ENCODE results near the gene INSIG1. TPM values are rescaled to one million over a fixed set of nuclear protein-coding genes. Genes with fewer than 3 reads are reported as not detected.

The INSIG1 gene
- 45.7 and 72.3 TPM in 2 replicates for total RNA-seq (2014; rRNA removed; shearing (Covaris generic); ENCODE audit: low replicate concordance)

GRCh38 chr7:155297517-155298287 is at the start of gene INSIG1:
Gene INSIG1 (plus strand): TSS chr7:155297878. CDS start chr7:155298286, 408 bp downstream.
- Histone ChIP-seq H3K36me3 (no peaks in the 10 kb centered on the region), H3K4me3 (peak within 1 kb of the TSS; percentile 55), H3K9me3 (no peaks in the 10 kb centered on the region), H3K27me3 (no peaks in the 10 kb centered on the region)
- peak; percentile 85 for DNase-seq

GRCh38 chr7:155248366-155248756 is 49.3 kb upstream of the INSIG1 start:
- no peak for DNase-seq
- no peaks in the 10 kb centered on the region for H3K27me3 ChIP-seq

GRCh38 chr7:155251831-155252230 is 45.8 kb upstream of the INSIG1 start:
- Histone ChIP-seq H3K9me3 (no peaks in the 10 kb centered on the region), H3K27me3 (no peaks in the 10 kb centered on the region), H3K4me3 (no peak overlapping the region), H3K36me3 (no peaks in the 10 kb centered on the region)
- DNase-seq: no peak

More at GRCh38 chr7:155248366-155248756, 49.3 kb upstream of the INSIG1 start:
- Histone ChIP-seq H3K4me3 (no peak overlapping the region), H3K36me3 (no peaks in the 10 kb centered on the region), H3K9me3 (no peaks in the 10 kb centered on the region)

- no peaks in the 10 kb centered on the region for H3K36me3 ChIP-seq
Measured at GRCh38 chr7:155252444-155252887, 45.2 kb upstream of the INSIG1 start.

GRCh38 chr7:155252892-155253501 is 44.7 kb upstream of the INSIG1 start:
- no peak overlapping the region for H3K4me3 ChIP-seq

More at GRCh38 chr7:155252444-155252887, 45.2 kb upstream of the INSIG1 start:
- no peaks in the 10 kb centered on the region for H3K9me3 ChIP-seq
- no peak overlapping the region for H3K4me3 ChIP-seq
- DNase-seq: no peak
- H3K27me3 ChIP-seq: no peaks in the 10 kb centered on the region

GRCh38 chr7:155254018-155254417 is 43.7 kb upstream of the INSIG1 start:
- no peaks in the 10 kb centered on the region for H3K27me3 ChIP-seq
- H3K4me3 ChIP-seq: no peak overlapping the region
- H3K36me3 ChIP-seq: no peaks in the 10 kb centered on the region
- DNase-seq: no peak
- no peaks in the 10 kb centered on the region for H3K9me3 ChIP-seq

More at GRCh38 chr7:155252892-155253501, 44.7 kb upstream of the INSIG1 start:
- H3K9me3 ChIP-seq: no peaks in the 10 kb centered on the region
- no peaks in the 10 kb centered on the region for H3K27me3 ChIP-seq
- H3K36me3 ChIP-seq: no peaks in the 10 kb centered on the region
- DNase-seq: no peak

GRCh38 chr7:155255071-155255470 is 42.6 kb upstream of the INSIG1 start:
- Histone ChIP-seq H3K4me3 (no peak overlapping the region), H3K9me3 (no peaks in the 10 kb centered on the region), H3K36me3 (no peaks in the 10 kb centered on the region), H3K27me3 (no peaks in the 10 kb centered on the region)
- DNase-seq: no peak

- DNase-seq: no peak
- H3K4me3 ChIP-seq: no peak overlapping the region
- no peaks in the 10 kb centered on the region for H3K36me3 ChIP-seq
- H3K27me3 ChIP-seq: no peaks in the 10 kb centered on the region
- H3K9me3 ChIP-seq: no peaks in the 10 kb centered on the region
Measured at GRCh38 chr7:155255621-155256020, 42.1 kb upstream of the INSIG1 start.

- Histone ChIP-seq H3K9me3 (no peaks in the 10 kb centered on the region), H3K4me3 (no peak overlapping the region), H3K36me3 (no peaks in the 10 kb centered on the region), H3K27me3 (no peaks in the 10 kb centered on the region)
- DNase-seq: no peak
Measured at GRCh38 chr7:155256081-155256760, 41.5 kb upstream of the INSIG1 start.

- Histone ChIP-seq H3K36me3 (no peaks in the 10 kb centered on the region), H3K9me3 (no peaks in the 10 kb centered on the region), H3K27me3 (no peaks in the 10 kb centered on the region), H3K4me3 (no peak overlapping the region)
- no peak for DNase-seq
Measured at GRCh38 chr7:155256761-155257481, 40.8 kb upstream of the INSIG1 start.

- Histone ChIP-seq H3K4me3 (no peak overlapping the region), H3K27me3 (no peaks in the 10 kb centered on the region), H3K9me3 (no peaks in the 10 kb centered on the region), H3K36me3 (no peaks in the 10 kb centered on the region)
- DNase-seq: peak; percentile 89
Measured at GRCh38 chr7:155257482-155258225, 40.0 kb upstream of the INSIG1 start.

- DNase-seq: peak; percentile 91
- no peaks in the 10 kb centered on the region for H3K27me3 ChIP-seq
- H3K9me3 ChIP-seq: no peaks in the 10 kb centered on the region
- no peaks in the 10 kb centered on the region for H3K36me3 ChIP-seq
- H3K4me3 ChIP-seq: no peak overlapping the region
Measured at GRCh38 chr7:155258226-155258560, 39.5 kb upstream of the INSIG1 start.

- Histone ChIP-seq H3K4me3 (no peak overlapping the region), H3K27me3 (no peaks in the 10 kb centered on the region), H3K36me3 (no peaks in the 10 kb centered on the region), H3K9me3 (no peaks in the 10 kb centered on the region)
- DNase-seq: no peak
Measured at GRCh38 chr7:155259866-155260497, 37.7 kb upstream of the INSIG1 start.

GRCh38 chr7:155260498-155260872 is 37.2 kb upstream of the INSIG1 start:
- H3K36me3 ChIP-seq: no peaks in the 10 kb centered on the region
- DNase-seq: no peak
- H3K9me3 ChIP-seq: no peaks in the 10 kb centered on the region
- no peak overlapping the region for H3K4me3 ChIP-seq
- H3K27me3 ChIP-seq: no peaks in the 10 kb centered on the region

GRCh38 chr7:155261031-155261985 is 36.4 kb upstream of the INSIG1 start:
- H3K36me3 ChIP-seq: no peaks in the 10 kb centered on the region
- no peaks in the 10 kb centered on the region for H3K9me3 ChIP-seq
- H3K4me3 ChIP-seq: no peak overlapping the region
- no peak for DNase-seq
- H3K27me3 ChIP-seq: no peaks in the 10 kb centered on the region
